ENCODE measurements around the gene TUBGCP6. TPM values are rescaled to one million over a fixed set of nuclear protein-coding genes. Genes with fewer than 3 reads are reported as not detected.
A peak's percentile ranks its signal among the peaks of the same experiment; 100 is the strongest.

The TUBGCP6 gene
- total RNA-seq, 1 experiment from 2014 or later, result 31.3 TPM

DNA sequence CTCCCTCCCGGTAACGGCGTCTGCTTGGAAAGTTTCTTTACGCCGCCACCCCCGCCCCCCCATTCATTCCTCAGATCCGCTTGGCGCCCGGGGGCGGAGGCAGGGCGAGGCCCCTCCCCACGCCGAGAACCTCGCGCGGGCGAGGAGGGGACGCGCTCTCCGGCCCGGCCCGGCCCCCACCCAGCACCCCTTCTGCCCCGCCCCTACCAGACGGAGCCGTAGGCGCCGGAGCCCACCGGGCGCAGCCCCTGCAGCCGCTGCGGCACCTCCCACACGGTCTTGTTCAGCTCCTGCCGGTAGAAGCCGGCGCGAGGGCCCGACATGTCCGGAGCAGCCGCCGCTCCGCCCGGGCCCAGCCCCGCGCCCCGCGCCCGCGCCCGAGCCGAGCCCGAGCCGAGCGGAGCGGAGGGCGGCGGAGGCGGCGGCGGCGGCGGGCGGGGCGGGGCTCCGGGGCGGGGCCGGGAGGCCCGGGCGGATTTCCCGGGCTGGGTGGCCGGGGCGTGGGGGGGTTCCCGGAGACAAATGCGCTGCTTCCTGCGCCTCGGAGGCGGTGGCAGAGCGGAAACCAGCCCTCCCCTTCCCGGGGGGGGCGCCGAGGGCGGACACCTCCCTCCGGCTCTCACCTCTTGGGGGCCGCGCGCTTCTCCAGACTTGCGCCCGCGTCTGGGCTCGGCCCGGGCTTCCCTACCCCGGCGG, 25.3 kb upstream of the TUBGCP6 start, which contains the start of gene MAPK11:
Gene MAPK11, minus strand, starts transcription at position 411 of the 696 bp plus-strand sequence. Its CDS starts 88 bp downstream, at position 323.
- ChIA-PET POLR2A (no interaction called here), CTCF (no interaction called here)
- Histone ChIP-seq H3K4me1 (ENCODE audit: control insufficient read depth, insufficient read depth, low read length) (peaks cover 21% of the 10 kb centered on the region), H3K27me3 (ENCODE audit: control insufficient read depth, insufficient read depth, low read length) (no peaks in the 10 kb centered on the region), H3K27ac (ENCODE audit: low read length) (peak within 1 kb of the TSS; percentile 86), H3K36me3 (ENCODE audit: control insufficient read depth, insufficient read depth, low read length) (no peaks in the 10 kb centered on the region), H3K9me3 (ENCODE audit: control insufficient read depth, insufficient read depth, low read depth, low read length) (no peaks in the 10 kb centered on the region), H3K4me3 (ENCODE audit: low read depth in 2 of 2, low read length in 2 of 2) (peak within 1 kb of the TSS; percentile 56 to 65)
- no TSS peak for BruUV-seq (replicated peaks)
- TF ChIP-seq, protein P1, sequence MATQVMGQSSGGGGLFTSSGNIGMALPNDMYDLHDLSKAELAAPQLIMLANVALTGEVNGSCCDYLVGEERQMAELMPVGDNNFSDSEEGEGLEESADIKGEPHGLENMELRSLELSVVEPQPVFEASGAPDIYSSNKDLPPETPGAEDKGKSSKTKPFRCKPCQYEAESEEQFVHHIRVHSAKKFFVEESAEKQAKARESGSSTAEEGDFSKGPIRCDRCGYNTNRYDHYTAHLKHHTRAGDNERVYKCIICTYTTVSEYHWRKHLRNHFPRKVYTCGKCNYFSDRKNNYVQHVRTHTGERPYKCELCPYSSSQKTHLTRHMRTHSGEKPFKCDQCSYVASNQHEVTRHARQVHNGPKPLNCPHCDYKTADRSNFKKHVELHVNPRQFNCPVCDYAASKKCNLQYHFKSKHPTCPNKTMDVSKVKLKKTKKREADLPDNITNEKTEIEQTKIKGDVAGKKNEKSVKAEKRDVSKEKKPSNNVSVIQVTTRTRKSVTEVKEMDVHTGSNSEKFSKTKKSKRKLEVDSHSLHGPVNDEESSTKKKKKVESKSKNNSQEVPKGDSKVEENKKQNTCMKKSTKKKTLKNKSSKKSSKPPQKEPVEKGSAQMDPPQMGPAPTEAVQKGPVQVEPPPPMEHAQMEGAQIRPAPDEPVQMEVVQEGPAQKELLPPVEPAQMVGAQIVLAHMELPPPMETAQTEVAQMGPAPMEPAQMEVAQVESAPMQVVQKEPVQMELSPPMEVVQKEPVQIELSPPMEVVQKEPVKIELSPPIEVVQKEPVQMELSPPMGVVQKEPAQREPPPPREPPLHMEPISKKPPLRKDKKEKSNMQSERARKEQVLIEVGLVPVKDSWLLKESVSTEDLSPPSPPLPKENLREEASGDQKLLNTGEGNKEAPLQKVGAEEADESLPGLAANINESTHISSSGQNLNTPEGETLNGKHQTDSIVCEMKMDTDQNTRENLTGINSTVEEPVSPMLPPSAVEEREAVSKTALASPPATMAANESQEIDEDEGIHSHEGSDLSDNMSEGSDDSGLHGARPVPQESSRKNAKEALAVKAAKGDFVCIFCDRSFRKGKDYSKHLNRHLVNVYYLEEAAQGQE (IDR thresholded peaks at IDR 0.05; ENCODE audit: insufficient read depth in 1 of 2, low read depth in 2 of 2, low read length in 1 of 2), result no peak
- TF ChIP-seq SIN3A (IDR thresholded peaks at IDR 0.05; ENCODE audit: borderline replicate concordance, insufficient read depth, low read depth, low read length), result no peak
- TF ChIP-seq TCF7L2 (IDR thresholded peaks at IDR 0.05; ENCODE audit: low read depth, low read length), result no peak
- TF ChIP-seq, protein P2, sequence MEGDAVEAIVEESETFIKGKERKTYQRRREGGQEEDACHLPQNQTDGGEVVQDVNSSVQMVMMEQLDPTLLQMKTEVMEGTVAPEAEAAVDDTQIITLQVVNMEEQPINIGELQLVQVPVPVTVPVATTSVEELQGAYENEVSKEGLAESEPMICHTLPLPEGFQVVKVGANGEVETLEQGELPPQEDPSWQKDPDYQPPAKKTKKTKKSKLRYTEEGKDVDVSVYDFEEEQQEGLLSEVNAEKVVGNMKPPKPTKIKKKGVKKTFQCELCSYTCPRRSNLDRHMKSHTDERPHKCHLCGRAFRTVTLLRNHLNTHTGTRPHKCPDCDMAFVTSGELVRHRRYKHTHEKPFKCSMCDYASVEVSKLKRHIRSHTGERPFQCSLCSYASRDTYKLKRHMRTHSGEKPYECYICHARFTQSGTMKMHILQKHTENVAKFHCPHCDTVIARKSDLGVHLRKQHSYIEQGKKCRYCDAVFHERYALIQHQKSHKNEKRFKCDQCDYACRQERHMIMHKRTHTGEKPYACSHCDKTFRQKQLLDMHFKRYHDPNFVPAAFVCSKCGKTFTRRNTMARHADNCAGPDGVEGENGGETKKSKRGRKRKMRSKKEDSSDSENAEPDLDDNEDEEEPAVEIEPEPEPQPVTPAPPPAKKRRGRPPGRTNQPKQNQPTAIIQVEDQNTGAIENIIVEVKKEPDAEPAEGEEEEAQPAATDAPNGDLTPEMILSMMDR (IDR thresholded peaks at IDR 0.05), result no peak
- TF ChIP-seq POLR2AphosphoS5 (IDR thresholded peaks at IDR 0.05; ENCODE audit: low read depth, low read length), result no peak; the same call in 1 of the 2 replicates
- in situ Hi-C loops (cut with HindIII; ENCODE audit: low pct_unique_long_range_greater_than_20kb, low sequenced_read_pairs) (no loop called here), intact Hi-C loops (cut with micrococcal nuclease; ENCODE audit: unreplicated experiment) (loop anchor here (5.0 kb wide), 1 partner anchor 72 kb away; the partner anchor contains the start of gene PPP6R2)
- ATAC-seq (peak; percentile 73), DNase-seq (ENCODE audit: low read depth, low spot score) (no peak)

DNA sequence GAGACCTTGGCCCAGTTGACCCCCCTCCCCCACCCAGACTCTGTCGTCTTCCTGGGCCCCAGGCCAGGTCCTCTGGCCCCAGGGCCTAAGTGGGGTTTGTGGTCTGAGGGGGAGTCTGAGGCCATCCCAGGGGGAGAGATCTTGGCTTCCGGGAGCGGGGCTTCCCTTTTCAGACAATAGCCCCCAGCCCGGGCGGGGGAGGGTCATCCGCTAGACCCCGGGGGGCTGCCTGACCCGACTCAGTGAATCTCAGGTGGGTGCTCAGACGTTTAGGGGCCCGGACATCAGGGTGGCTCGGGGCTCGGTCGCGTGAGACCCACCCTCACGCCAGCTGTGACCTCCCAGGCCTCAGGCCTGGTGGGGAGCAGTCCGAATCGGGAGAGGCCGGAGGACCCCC, 24.7 kb upstream of the TUBGCP6 start:
- no peak for TF ChIP-seq TCF7L2 (IDR thresholded peaks at IDR 0.05; ENCODE audit: low read depth, low read length)
- TF ChIP-seq POLR2AphosphoS5 (IDR thresholded peaks at IDR 0.05; ENCODE audit: low read depth, low read length), result no peak
- TF ChIP-seq, protein P1 (IDR thresholded peaks at IDR 0.05; ENCODE audit: insufficient read depth in 1 of 2, low read depth in 2 of 2, low read length in 1 of 2), result no peak
- TF ChIP-seq, protein P2 (IDR thresholded peaks at IDR 0.05), result no peak
- TF ChIP-seq SIN3A (IDR thresholded peaks at IDR 0.05; ENCODE audit: borderline replicate concordance, insufficient read depth, low read depth, low read length), result no peak
- in situ Hi-C loops (cut with HindIII; ENCODE audit: low pct_unique_long_range_greater_than_20kb, low sequenced_read_pairs), result no loop called here
- Histone ChIP-seq H3K27me3 (ENCODE audit: control insufficient read depth, insufficient read depth, low read length) (no peaks in the 10 kb centered on the region), H3K9me3 (ENCODE audit: control insufficient read depth, insufficient read depth, low read depth, low read length) (no peaks in the 10 kb centered on the region), H3K27ac (ENCODE audit: low read length) (peak overlapping the region; percentile 86), H3K36me3 (ENCODE audit: control insufficient read depth, insufficient read depth, low read length) (no peaks in the 10 kb centered on the region), H3K4me3 (ENCODE audit: low read depth in 2 of 2, low read length in 2 of 2) (peak overlapping the region; percentile 56 to 65), H3K4me1 (ENCODE audit: control insufficient read depth, insufficient read depth, low read length) (peaks cover 17% of the 10 kb centered on the region)
- DNase-seq (ENCODE audit: low read depth, low spot score), result no peak
- ATAC-seq, result no peak
- intact Hi-C loops (cut with micrococcal nuclease; ENCODE audit: unreplicated experiment), result no loop called here
- ChIA-PET POLR2A (no interaction called here), CTCF (no interaction called here)
- BruUV-seq (replicated peaks), result no TSS peak
